SK-N-DZ (cell line): Measurements from ENCODE around the gene JAG2.

Experiments
- DNase-seq: peaks from one replicate; pipeline ENCODE4 v3.0.0-alpha.2; 2015; ENCODE audit warnings: low spot score

JAG2 gene

DNA sequence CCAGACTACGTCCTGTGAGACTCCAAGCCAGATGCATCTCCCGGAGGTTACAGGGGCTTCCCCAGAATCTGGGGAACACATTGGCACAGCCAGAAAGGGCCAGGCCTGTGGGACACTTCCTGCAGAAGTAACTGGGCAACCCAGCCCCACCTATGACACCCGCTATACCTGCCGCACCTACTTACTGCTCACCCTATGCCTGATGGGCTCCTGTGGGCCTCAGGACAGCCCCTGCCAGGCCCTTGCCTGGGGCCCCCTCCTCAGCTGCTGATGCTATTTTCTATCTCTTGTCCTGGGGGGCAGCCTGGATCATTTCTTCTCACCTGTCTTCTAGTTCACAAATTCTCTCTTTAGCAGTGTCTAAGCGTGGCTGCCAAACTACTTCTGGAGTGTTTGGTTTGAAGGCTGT lies 28.7 kb downstream of the JAG2 start:
- no peak for DNase-seq

GRCh38 chr14:105139212-105139825 lies 29.3 kb downstream of the JAG2 start:
- no peak for DNase-seq

- no peak for DNase-seq
These were observed 29.9 kb downstream of the JAG2 start for GRCh38 chr14:105138551-105139111.

GRCh38 chr14:105138021-105138541 lies 30.5 kb downstream of the JAG2 start:
- no peak for DNase-seq

DNA sequence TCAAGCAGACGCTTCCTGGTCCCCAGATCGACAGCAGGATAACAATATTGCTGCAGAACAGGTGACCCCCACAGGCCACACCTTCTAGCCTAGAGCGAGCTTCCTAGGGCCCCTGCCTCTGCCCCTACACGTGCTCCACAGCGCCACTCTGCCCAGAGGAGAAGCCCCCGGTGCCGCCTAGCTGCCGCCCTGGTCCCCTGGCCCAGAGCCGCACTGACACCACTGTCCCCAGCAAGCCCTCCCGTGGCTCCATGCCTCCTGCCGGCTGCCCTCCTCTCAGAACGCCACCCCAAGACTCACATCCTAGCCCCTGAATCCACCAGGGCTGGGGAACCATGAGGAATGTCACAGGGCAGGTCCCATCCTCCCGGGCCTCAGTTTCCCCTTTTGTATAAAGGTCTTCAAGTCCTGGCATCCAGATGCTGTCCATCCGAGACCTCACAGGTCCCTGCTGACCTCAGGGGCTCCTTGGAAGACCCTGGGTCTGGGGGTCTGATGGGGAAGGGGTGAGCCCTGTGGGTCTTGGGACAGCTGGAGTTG lies 31.0 kb downstream of the JAG2 start:
- no peak for DNase-seq

- no peak for DNase-seq
These were observed 31.9 kb downstream of the JAG2 start for GRCh38 chr14:105136401-105137322.

DNA sequence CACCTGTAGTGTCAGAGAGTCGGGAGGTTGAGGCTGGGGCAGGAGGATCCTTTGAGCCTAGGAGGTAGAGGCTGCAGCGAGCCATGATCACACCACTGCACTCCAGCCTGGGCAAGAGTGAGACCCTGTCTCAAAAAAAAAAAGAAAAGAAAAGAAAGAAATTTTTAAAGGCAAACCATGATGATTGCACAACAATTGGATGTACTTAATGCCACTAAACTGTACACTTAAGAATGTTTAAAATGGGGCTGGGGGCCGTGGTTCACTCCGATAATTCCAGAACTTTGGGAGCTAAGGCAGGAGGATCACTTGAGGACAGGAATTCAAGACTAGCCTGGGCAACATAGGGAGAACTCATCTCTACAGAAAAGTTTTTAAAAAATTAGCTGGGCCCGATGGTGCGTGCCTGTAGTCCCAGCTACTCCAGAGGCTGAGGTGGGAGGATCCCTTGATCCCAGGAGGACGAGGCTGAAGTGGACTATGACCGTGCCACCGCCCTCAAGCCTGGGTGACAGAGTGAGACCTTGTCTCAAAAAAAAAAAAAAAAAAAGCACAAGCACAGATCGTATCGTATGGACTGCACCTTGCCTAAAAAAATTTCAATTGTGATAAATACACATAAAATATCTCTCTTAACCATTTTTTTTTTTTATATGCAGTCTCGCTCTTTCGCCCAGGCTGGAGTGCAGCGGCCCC lies 32.7 kb downstream of the JAG2 start:
- no peak for DNase-seq

DNA sequence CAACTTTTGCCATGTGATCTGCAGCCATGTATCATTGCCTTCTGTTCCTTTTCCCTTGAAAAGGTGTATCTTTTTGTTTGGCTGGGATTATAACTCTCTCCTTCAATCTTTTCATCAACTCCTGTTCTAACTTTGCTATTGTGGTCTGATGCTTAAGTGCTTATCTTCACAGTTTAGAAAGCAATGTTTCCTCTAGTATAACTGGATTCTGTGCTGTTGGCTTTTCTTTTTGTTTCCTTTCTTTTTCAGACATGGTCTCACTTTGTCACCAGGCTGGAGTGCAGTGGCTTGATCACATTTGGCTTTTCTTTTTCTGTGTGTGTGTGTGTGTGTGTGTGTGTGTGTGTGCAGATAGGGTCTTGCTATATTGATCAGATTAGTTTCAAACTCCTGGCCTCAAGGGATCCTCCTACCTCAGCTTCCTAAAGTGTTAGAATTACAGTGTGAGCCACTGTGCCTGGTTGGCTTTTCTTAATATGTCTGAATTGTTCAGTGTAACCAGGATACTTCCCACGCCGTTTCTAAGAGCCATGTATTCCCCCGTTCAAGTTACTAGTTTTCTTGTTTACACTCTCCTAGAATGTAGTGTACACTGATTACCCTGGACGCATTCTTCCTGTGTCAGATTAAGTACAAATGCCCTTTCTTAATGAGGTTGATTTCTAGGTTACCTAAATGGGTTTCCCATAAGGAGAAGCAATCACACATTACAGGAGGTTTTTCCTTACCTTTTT lies 35.5 kb downstream of the JAG2 start:
- DNase-seq: no peak

GRCh38 chr14:105131241-105131640 lies 37.3 kb downstream of the JAG2 start:
- DNase-seq: no peak

DNA sequence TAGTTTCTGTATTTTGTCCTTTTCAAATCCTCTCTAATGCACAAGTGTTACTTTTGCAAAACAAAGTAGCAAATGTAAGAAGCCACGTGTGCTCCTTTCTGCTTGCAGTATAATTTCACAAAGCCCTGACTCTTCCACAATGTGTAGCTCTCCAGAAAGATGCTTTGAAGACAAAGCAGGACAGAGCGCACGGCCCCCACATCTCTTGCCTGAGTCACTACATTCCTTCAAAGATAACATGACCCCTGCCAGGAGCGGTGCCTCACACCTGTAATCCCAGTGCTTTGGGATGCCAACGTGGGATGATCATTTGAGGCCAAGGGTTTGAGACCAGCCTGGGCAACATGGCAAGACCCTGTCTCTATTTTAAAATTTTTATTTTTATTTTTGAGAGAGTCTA lies 40.5 kb downstream of the JAG2 start:
- DNase-seq: no peak

GRCh38 chr14:105126981-105127329 lies 41.6 kb downstream of the JAG2 start:
- no peak for DNase-seq

GRCh38 chr14:105126126-105126980 lies 42.2 kb downstream of the JAG2 start:
- DNase-seq: no peak

DNA sequence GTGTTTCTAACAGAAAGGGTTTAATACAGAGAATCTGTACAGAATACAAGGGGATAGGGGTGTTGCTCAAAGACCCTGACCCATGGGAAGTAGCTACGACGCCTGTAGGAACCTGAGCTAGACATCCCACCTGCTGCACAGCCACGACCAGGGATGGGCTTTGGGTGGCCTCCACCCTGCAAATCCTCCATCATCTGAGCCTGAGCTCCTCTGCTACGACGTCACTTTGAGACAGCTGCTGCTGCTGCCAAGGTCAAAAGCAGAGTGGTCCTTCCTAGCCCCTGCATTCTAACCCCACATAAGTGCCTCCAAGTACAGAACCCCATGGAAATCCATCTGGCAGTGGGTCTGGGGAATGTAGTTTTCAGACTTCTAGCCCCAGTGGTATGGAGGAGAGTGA lies 43.8 kb downstream of the JAG2 start:
- no peak for DNase-seq

GRCh38 chr14:105123981-105124765 lies 44.4 kb downstream of the JAG2 start:
- DNase-seq: no peak

GRCh38 chr14:105123064-105123665 lies 45.4 kb downstream of the JAG2 start:
- no peak for DNase-seq

DNA sequence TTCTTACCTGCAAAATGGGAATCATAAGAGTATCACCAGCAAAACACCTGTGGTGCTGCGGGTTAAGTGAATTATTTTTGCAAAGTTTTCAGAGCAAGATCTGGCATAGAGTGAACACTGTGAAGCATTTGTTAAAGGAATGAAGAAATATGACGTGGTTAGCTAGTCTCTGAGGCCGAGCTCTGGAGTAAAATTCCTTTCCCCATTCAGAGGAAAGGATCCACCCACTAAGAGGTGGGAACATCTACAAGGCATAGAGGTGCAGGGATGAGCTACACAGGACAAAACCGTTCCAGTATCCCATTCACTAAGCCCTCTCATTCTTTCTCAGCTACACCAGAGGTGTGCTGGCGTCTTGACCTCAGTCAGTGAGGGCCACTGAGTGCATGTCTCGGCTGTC lies 48.5 kb downstream of the JAG2 start:
- DNase-seq: no peak

DNA sequence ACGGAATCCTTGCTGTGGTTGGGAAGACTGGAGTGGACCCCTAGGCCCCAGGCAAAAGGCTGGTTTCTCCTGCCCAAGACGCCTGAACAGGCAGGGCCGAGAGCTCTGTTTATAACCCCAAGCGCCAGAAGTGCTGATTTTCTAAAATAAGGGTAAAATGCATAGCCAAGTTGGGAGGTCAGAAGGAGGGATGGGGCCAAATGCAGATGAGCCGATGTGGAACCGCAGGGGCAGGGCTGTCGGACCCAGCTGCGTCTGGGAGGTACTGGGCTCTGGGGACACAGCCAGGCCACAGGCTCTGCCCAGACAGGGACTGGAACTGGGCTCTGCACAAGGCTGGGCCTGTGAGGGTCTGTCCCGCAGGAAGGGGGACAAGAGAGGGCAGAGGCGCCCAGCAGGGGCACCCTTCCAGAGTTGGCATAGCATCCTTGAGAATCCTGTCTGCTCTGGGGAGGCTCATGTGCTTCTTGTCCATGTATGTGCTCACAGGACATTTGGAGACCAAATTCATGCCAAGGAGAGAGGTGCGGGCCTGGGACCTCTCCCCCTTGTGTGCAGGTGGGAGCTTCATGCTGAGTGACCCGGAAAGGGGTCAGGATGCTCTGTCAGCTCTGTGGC lies 49.1 kb downstream of the JAG2 start:
- DNase-seq: no peak

DNA sequence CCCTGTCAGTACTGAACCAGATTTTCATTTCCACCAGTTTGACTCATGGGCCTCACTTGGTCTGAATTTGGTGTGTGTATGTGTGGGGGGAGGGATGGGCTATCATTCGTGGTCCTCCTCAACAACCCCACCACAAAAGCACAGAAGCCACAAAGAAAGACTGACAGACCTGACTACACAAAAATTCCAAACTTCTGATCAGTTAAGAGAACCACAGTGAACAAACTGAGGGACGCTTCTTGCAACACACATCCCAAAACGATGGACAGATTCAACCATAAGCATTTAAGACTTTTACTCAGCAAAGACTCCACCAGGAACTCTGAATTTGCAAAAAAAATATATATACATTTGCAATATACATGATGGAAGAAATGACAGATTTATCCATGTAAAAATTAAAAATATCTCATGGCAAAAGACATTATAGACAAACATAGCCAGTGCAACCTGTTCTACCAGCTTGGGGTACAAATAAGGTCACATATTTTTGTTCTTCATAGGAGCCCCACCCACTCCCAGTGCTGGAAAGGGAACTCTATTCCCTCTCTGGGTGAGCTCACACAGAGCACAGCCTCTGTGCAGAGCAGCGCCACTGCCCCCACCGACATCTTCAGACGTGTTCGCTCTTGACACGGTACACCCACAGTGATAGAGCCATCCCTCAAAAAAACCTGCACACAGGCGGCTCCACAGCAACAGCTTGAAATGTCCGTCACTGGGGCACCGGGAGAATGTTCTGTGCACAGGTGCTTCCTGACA lies 49.7 kb downstream of the JAG2 start:
- no peak for DNase-seq
